Kidney (tissue), 14 donors: ENCODE measurements around the gene PTTG1. TPM values are rescaled to one million over a fixed set of nuclear protein-coding genes. Genes with fewer than 3 reads are reported as not detected.

Experiments
- DNase-seq, 5 donors: peaks; one replicate each; pipeline ENCODE4 v3.0.0-alpha.2; 2013 to 2020
- FAIRE-seq: peaks from 2 replicates; lab custom pipeline; 2012; peaks lifted over from hg19 to GRCh38; lab: Jason Lieb, UNC
- H3K27ac ChIP-seq, 2 donors: one replicate each; pipeline ENCODE4 v1.7.0; 2013; ENCODE audit warnings: low read depth in 2 of 2, low read length in 2 of 2, inconsistent platforms in 1 of 2
- H3K27me3 ChIP-seq: one replicate; pipeline ENCODE4 v1.7.1; 2013; ENCODE audit warnings: low read length, inconsistent platforms; ENCODE audit not compliant: control insufficient read depth, insufficient read depth
- H3K36me3 ChIP-seq, 3 donors: one replicate each; pipeline versions ENCODE4 v1.7.0 to v1.7.1; 2013; ENCODE audit warnings: low read length in 3 of 3, control low read depth in 1 of 3, inconsistent platforms in 1 of 3; ENCODE audit not compliant: insufficient read depth in 3 of 3, control insufficient read depth in 2 of 3
- H3K4me1 ChIP-seq, 3 donors: one replicate each; pipeline versions ENCODE4 v1.7.0 to v1.7.1; 2013; ENCODE audit warnings: low read length in 3 of 3, inconsistent platforms in 1 of 3, low read depth in 1 of 3; ENCODE audit not compliant: control insufficient read depth in 2 of 3, insufficient read depth in 2 of 3
- H3K4me3 ChIP-seq, 3 donors: one replicate each; pipeline versions ENCODE4 v1.7.0 to v1.8.1; 2013; ENCODE audit warnings: low read length in 3 of 3, control low read depth in 1 of 3, inconsistent platforms in 1 of 3
- H3K9ac ChIP-seq, 3 donors: one replicate each; pipeline versions ENCODE4 v1.7.0 to v1.7.1; 2013; ENCODE audit warnings: low read length in 3 of 3, control low read depth in 1 of 3, inconsistent platforms in 1 of 3
- H3K9me3 ChIP-seq, 3 donors: one replicate each; pipeline versions ENCODE4 v1.7.0 to v1.7.1; 2013; ENCODE audit warnings: low read length in 3 of 3, control low read depth in 1 of 3, inconsistent platforms in 1 of 3; ENCODE audit not compliant: control insufficient read depth in 2 of 3, insufficient read depth in 1 of 3
- intact Hi-C: fragments of 100-400 bp; cut with DNase I; formaldehyde crosslinking; loops from one replicate; pipeline ENCODE4 v1.11.1; 2022
- polyA plus RNA-seq: library from polyadenylated mRNA; stranded (reverse); fragments of 350-450 nt; fragmentation: Illumina TruSeq; extraction: RNeasy Lipid Tissue Mini Kit (QIAGEN cat#74804); gene quantifications from one replicate; pipeline ENCODE4 v1.2.3, GENCODE V29; 2014; ENCODE audit warnings: low read depth, low replicate concordance; ENCODE audit not compliant: insufficient read depth
- total RNA-seq: library from RNA; stranded (reverse); fragmentation: NEBNext Ultra II Directional; extraction: Animal tissue kit (Norgen Biotek cat#: 25700); gene quantifications from one replicate; pipeline ENCODE4 v1.2.1, GENCODE V29; 2021
- TF ChIP-seq, protein P1 (sequence below): IDR thresholded peaks from 3 replicates; pipeline ENCODE4 v1.5.1; 2012; ENCODE audit warnings: mild to moderate bottlenecking, moderate library complexity, borderline replicate concordance; ENCODE audit not compliant: insufficient read depth; ENCODE audit errors: extremely low read depth
- donor health status: control.
- donor health status: control.
- donor health status: control.
- donor health status: control.
- donor health status: control.
- donor health status: DM: yes; HTN: yes; CAD: no.
- donor health status: Normal renal cell carcinoma (clear cell type).

PTTG1 gene
- total and polyA plus RNA-seq, 2 donors from 2014 or later = 2.5 to 4.4 TPM

DNA sequence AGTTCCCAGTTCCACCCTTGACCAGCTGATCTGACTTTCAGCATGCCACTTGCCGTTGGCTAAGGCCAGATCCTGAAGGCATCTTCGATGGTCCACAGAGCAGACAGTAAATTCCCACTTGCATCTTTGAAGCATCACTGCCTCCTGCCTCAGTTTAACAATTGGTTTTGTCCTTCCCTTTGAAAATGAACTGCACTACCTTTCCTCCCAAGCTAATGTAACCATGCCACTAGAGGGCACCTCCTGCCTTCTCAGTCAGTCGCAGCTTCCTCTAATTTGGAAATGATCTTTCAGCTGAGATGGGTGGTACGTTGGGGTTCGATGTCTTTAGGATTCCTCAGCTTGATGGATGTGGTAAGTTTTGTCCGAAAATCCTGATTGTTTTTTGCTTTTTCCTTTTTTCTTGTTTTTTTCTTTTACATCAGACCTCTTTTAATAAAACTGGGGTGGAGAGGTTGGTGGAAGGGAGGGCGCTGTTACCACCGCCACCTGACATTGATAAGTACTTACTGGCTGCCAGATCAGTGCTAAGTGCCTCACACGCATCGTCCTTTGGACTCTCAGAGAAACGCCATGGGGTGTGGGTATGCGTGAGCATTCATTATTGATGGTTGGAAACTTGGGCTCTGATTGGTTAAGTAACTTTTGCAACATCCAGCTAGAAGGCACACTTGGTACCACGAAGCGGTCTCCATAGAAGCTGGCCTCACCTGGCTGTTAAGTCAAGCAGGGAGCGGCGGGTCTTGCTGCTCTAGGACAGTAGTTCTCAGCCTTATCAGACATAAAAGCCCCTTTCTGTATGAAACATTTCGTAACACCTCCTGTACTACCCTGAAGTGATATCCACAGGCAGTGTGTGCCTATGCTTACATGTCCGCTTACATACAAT is 16.9 kb downstream of the PTTG1 start:
- no peaks in the 10 kb centered on the region for H3K36me3 ChIP-seq
- H3K9me3 ChIP-seq = no peaks in the 10 kb centered on the region
- peak overlapping the region; percentile 13 to 56 (median 52) for H3K9ac ChIP-seq
- intact Hi-C loops = no loop called here
- TF ChIP-seq, protein P1, sequence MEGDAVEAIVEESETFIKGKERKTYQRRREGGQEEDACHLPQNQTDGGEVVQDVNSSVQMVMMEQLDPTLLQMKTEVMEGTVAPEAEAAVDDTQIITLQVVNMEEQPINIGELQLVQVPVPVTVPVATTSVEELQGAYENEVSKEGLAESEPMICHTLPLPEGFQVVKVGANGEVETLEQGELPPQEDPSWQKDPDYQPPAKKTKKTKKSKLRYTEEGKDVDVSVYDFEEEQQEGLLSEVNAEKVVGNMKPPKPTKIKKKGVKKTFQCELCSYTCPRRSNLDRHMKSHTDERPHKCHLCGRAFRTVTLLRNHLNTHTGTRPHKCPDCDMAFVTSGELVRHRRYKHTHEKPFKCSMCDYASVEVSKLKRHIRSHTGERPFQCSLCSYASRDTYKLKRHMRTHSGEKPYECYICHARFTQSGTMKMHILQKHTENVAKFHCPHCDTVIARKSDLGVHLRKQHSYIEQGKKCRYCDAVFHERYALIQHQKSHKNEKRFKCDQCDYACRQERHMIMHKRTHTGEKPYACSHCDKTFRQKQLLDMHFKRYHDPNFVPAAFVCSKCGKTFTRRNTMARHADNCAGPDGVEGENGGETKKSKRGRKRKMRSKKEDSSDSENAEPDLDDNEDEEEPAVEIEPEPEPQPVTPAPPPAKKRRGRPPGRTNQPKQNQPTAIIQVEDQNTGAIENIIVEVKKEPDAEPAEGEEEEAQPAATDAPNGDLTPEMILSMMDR = peak; percentile 78
- DNase-seq (peak; percentile 52 to 82 (median 67)), FAIRE-seq (peak; percentile 38)
- H3K4me3 ChIP-seq = peak overlapping the region; percentile 72 to 79 (median 77)
- peak overlapping the region in 1 of 2 donors; percentile 38 for H3K27ac ChIP-seq
- no peaks in the 10 kb centered on the region for H3K27me3 ChIP-seq
- peaks cover 0 to 8% (median 2%) of the 10 kb centered on the region in 3 donors for H3K4me1 ChIP-seq

DNA sequence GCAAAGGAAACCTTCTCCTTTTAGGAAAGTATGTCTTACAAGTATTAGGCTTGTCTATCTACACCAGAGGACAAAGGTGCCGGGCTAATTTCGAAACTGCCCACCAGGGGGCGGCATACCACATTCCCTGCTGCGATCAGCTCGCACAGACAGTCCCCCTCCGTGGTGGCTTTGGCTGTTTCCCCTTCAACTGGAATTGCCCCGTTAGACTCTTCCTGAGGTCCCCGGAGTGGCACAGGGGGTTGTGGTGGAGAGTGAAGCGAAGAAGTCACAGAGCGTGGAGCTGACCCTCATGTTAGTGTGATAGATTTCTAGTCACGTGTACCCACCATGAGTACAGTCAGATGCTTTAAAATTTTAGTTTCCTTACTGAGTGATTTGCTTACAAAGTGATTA is 17.5 kb downstream of the PTTG1 start:
- peak overlapping the region; percentile 72 to 79 (median 77) for H3K4me3 ChIP-seq
- H3K9me3 ChIP-seq = no peaks in the 10 kb centered on the region
- intact Hi-C loops = no loop called here
- H3K27me3 ChIP-seq = no peaks in the 10 kb centered on the region
- peak overlapping the region; percentile 13 to 56 (median 52) for H3K9ac ChIP-seq
- peak overlapping the region in 1 of 2 donors; percentile 38 for H3K27ac ChIP-seq
- TF ChIP-seq, protein P1 = peak; percentile 85
- DNase-seq = peak; percentile 90 to 93 (median 91)
- peaks cover 0 to 5% (median 0%) of the 10 kb centered on the region in 3 donors for H3K4me1 ChIP-seq
- FAIRE-seq = no peak
- no peaks in the 10 kb centered on the region for H3K36me3 ChIP-seq

DNA sequence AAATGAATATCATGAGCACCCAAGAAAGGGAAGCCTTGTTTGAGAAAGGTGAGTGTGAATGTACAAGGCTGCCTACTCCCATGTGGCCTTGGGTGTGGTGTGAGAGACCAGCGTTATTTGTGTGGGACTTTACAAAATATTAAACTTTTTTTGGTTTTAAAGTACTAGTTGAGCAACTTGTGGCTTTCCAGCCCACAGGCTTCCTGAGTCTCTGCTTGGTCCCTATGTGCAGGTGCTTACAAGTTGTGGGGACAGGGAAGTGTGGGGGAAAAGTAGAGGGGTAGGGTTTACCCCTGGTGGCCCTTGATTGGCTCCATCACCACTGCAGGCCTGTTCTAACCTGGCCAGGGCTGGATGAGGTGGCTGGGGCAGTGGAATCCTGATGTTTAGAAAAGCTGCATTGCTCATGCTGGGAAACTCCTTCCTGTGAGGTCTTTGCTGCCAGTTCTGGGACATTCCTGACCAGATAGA is 19.7 kb downstream of the PTTG1 start:
- H3K27me3 ChIP-seq = no peaks in the 10 kb centered on the region
- H3K4me1 ChIP-seq = peaks cover 0 to 5% (median 0%) of the 10 kb centered on the region in 3 donors
- FAIRE-seq = no peak
- no peak overlapping the region for H3K9ac ChIP-seq
- no peak overlapping the region for H3K4me3 ChIP-seq
- no peaks in the 10 kb centered on the region for H3K36me3 ChIP-seq
- DNase-seq = no peak
- TF ChIP-seq, protein P1 = no peak
- no peaks in the 10 kb centered on the region for H3K9me3 ChIP-seq
- intact Hi-C loops = loop anchor here (10.0 kb wide), 1 partner anchor 63 kb away; no protein-coding TSS in a partner anchor
- no peak overlapping the region for H3K27ac ChIP-seq
